Type B pancreatic cell (in vitro differentiated cells): ENCODE measurements around the gene RRAGC. TPM values are rescaled to one million over a fixed set of nuclear protein-coding genes. Genes with fewer than 3 reads are reported as not detected.

ENCODE experiments used
- DNase-seq: peaks from one replicate; pipeline ENCODE4 v3.0.0; 2021; ENCODE audit warnings: mixed read lengths; ENCODE audit not compliant: unreplicated experiment; ENCODE audit errors: extremely low spot score
- H3K27ac Mint-ChIP-seq: 2 replicates; pipeline ENCODE4 v1.8.0; 2021; ENCODE audit warnings: mild to moderate bottlenecking, mixed read lengths
- H3K27me3 Mint-ChIP-seq: 2 replicates; pipeline ENCODE4 v1.8.0; 2021; ENCODE audit warnings: mixed read lengths
- H3K36me3 Mint-ChIP-seq: 2 replicates; pipeline ENCODE4 v1.8.0; 2021; ENCODE audit warnings: mixed read lengths
- H3K4me1 Mint-ChIP-seq: one replicate; pipeline ENCODE4 v1.8.0; 2021; ENCODE audit warnings: mixed read lengths; ENCODE audit not compliant: unreplicated experiment
- H3K4me3 Mint-ChIP-seq: 2 replicates; pipeline ENCODE4 v1.8.0; 2021; ENCODE audit warnings: mild to moderate bottlenecking, mixed read lengths
- H3K9me3 Mint-ChIP-seq: 2 replicates; pipeline ENCODE4 v1.8.0; 2021; ENCODE audit warnings: mixed read lengths
- total RNA-seq: library from RNA; stranded (reverse); gene quantifications from 2 replicates; pipeline ENCODE4 v1.2.1, GENCODE V29; 2021; ENCODE audit warnings: low replicate concordance
- TF ChIP-seq, protein P1 (sequence below): fragments of 200-600 bp; sonication (generic); conservative IDR thresholded peaks from 2 replicates; pipeline ENCODE4 v1.5.0; 2021; ENCODE audit warnings: antibody characterized with exemption, mild to moderate bottlenecking

RRAGC gene
- total RNA-seq, 1 donor from 2014 or later = 25.3 TPM

GRCh38 chr1:38790422-38791163 is 69.0 kb downstream of the RRAGC start:
- TF ChIP-seq, protein P1, sequence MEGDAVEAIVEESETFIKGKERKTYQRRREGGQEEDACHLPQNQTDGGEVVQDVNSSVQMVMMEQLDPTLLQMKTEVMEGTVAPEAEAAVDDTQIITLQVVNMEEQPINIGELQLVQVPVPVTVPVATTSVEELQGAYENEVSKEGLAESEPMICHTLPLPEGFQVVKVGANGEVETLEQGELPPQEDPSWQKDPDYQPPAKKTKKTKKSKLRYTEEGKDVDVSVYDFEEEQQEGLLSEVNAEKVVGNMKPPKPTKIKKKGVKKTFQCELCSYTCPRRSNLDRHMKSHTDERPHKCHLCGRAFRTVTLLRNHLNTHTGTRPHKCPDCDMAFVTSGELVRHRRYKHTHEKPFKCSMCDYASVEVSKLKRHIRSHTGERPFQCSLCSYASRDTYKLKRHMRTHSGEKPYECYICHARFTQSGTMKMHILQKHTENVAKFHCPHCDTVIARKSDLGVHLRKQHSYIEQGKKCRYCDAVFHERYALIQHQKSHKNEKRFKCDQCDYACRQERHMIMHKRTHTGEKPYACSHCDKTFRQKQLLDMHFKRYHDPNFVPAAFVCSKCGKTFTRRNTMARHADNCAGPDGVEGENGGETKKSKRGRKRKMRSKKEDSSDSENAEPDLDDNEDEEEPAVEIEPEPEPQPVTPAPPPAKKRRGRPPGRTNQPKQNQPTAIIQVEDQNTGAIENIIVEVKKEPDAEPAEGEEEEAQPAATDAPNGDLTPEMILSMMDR = no peak
- H3K4me3 Mint-ChIP-seq = no peak overlapping the region
- H3K27ac Mint-ChIP-seq = no peak overlapping the region
- no peaks in the 10 kb centered on the region for H3K9me3 Mint-ChIP-seq
- H3K4me1 Mint-ChIP-seq = peaks cover 25% of the 10 kb centered on the region
- peaks cover 57% of the 10 kb centered on the region for H3K27me3 Mint-ChIP-seq
- no peak for DNase-seq
- H3K36me3 Mint-ChIP-seq = no peaks in the 10 kb centered on the region

- no peaks in the 10 kb centered on the region for H3K36me3 Mint-ChIP-seq
- H3K27me3 Mint-ChIP-seq = peaks cover 62% of the 10 kb centered on the region
- peak; percentile 64 for DNase-seq
- peak overlapping the region; percentile 37 for H3K27ac Mint-ChIP-seq
- H3K4me1 Mint-ChIP-seq = peaks cover 25% of the 10 kb centered on the region
- TF ChIP-seq, protein P1 = no peak
- no peaks in the 10 kb centered on the region for H3K9me3 Mint-ChIP-seq
- no peak overlapping the region for H3K4me3 Mint-ChIP-seq
Observed at GRCh38 chr1:38789498-38790169, 69.9 kb downstream of the RRAGC start.

- Mint-ChIP-seq H3K9me3 (no peaks in the 10 kb centered on the region), H3K4me1 (peaks cover 25% of the 10 kb centered on the region), H3K27ac (peak overlapping the region; percentile 25), H3K4me3 (peak overlapping the region; percentile 11), H3K36me3 (no peaks in the 10 kb centered on the region), H3K27me3 (peaks cover 69% of the 10 kb centered on the region)
- DNase-seq = no peak
- TF ChIP-seq, protein P1 = no peak
Observed at GRCh38 chr1:38788341-38789336, 70.9 kb downstream of the RRAGC start.

Other genes starting within 250 kb of the RRAGC start
- 20.0 and 29.6 TPM in 2 replicates for gene MYCBP, start 13.6 kb upstream of the RRAGC start, total RNA-seq
- gene GJA9, start 21.8 kb upstream of the RRAGC start, total RNA-seq = not detected in 2 replicates
- 0.80 and 1.2 TPM in 2 replicates for gene RHBDL2, start 82.1 kb upstream of the RRAGC start, total RNA-seq
- 67.4 and 73.0 TPM in 2 replicates for gene AKIRIN1, start 131.5 kb upstream of the RRAGC start, total RNA-seq
- 212 and 252 TPM in 2 replicates for gene NDUFS5, start 166.6 kb upstream of the RRAGC start, total RNA-seq